Right hindlimb (tissue), 1 donor: Measurements from ENCODE around the gene LEF1.
"Not testable (repeated sequence)": the region's sequence is repeated elsewhere in the genome, so short reads cannot be mapped to it uniquely, and the experiment has no call there.

Experiments
- DNase-seq: peaks from one replicate; pipeline ENCODE4 v3.0.0-alpha.2; 2018

The LEF1 gene

DNA sequence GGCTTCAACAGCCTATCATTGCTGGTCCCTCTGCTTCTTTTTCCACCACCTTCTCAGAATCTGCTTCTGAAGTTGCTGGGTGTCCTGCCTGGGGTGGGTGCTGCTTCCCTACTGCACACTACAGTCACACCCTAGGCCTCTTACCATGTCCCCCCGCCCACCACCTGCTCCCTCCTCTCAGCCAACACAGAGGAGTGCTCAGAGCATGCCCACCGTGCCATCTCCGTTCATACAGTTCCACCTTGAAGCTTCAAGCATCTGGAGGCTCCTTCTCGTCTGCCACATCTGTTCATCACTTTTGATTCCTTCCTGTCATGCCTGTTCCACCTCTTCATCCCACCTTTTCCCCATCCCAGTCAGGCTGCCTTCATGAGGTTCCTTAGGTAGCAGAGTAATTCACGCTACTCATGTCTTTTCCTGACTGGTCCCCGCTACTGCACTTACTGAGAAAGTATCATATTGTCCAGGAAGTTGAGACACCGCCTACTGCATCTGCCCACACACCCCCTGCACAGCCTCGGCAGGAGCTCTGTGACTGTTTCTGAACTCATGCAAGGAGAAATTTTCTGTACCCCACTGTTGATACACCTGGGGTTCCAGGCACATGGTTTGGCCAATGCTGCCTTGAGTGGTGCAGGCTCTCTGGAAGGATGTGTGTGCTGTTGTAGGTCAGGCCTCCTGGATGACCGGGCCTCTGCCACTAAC lies 139.6 kb downstream of the LEF1 start:
- no peak for DNase-seq

DNA sequence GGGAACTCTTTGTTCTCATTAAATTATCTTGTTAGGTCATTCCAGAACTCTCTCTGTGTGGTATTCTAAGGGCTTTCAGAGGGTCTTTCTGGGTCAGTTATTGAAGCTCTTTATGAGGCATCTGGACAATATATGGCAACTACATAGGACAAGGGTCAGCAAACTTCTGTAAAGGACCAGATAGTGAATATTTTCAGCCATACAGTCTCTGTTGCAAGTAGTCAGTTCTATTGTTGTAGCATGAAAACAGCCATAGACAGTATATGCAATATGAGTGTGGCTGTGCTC lies 143.9 kb downstream of the LEF1 start:
- no peak for DNase-seq

DNA sequence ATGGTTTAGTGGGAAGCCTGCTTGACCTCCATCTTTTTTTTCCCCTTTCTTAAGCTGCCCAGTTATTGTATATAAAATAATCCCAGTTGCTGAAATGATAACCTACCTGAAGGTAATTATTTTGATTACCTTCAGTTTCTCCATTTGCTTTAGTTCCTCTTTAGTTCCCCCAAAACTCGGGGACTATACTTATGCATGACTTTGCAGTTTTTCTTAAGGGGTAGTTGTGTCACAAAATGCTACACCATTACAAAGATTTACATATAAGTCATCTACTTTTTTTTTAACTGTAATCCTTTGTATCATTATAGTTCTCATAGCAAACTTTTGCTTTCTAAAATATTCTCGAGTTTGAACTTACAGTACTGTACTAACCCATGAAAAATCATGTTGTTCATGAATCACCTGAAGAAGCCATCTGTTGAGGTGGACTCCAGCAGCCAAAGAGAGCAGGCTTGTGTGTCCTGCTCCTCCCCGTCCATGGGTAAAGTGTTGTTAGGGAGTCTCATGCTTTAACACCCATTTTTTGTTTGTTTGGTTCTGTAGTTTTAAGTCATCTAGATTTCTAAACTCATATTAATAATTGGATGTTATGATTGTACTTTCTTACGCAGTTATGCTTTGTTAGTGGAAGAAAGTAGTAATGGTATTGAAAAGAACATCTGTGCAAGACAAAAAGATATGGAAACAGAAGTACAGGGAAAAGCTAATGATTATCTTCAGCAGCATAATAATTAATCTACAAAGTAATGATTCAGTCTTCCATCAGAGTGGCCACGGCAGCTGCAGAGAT lies 144.5 kb downstream of the LEF1 start:
- no peak for DNase-seq

DNA sequence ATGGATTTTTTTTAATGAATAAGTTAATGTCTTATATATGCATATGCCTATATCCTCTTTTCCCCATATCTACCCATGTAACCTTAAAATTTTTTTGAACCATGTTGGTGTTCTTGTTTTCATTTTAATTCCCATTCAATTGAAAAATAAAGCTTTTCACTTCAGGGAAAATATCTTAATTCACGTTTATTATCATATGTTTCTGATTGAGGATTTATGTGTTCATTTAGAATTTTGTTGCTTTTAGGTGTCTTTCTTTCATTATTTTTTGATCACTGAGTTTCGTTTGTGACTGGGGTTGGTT lies 149.9 kb downstream of the LEF1 start:
- no peak for DNase-seq

DNA sequence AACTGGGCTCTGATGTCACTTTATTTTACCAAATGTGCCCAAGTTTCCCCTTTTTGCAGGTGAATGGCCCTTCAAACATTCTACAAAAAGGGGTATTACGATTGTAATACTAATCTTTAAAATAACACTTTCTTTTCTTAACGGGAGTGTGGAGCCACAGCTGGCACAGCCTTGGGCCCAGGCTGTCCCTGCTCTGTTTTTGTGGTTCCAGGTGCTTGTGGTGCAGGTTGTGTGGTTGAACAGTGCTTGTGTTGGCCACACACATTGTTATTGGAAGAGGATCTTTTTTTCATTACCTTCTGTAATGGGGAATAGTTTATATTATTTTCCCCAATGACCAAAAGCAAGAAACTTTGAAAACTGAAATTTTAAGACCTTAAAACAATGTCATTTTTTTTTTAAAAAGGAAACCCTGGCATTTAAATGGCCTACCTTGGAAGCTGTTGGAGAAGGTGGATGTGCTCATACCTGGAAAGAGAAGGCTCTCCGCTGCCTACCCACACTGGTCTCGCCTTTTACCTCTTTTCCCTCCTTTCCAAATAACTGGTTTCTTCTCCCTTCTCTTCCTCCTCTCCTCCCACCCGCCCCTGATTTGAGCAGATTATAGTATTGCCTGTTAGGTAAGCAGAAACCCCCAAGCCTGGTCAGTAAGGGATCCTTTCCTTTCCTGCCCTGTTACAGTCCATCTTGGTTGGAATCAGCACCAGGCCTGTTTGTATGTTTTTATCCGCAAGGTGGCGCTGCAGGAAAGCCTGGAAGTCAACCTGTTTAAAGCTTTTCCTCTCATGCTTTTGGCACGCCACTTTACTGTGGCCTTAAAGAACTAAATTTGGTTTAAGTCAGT lies 150.5 kb downstream of the LEF1 start:
- peak; percentile 83 for DNase-seq

DNA sequence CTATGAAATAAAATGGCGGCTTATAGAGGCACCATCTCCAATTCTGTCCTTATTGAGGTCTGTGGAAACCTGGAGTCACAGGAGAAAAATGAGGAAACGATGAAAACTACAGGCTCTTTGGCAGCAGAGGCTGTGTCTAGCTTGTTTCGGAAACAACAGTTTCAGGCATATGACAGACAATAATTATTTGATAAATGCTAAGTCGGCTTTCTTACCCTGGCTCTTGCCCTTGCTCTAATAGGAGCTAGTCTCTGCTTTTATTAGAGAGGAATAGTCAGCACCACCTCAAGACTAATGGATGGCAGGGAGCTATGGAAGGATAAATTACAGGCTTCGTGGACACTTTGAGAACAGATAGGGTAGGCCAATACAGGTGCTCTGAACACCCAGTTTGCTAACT lies 154.8 kb downstream of the LEF1 start:
- DNase-seq: no peak

DNA sequence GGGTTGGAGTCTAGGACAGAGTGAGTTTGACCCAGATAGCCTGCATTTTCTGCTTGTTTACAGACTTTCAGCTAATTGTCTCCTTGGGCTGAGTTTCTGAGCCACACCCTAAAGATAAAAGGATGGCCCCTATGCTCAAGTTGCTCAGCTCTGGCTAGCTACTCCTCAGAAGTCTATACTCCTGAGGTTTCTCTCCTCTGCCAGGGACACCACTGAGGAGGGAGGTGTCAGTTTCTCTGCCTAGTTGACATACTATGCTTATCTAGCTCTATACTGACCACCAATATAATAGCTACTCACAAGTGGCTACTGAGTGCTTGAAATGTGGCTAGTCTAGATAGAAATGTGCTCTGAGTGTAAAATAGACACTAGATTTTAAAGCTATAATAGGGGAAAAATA lies 155.4 kb downstream of the LEF1 start:
- DNase-seq: no peak

DNA sequence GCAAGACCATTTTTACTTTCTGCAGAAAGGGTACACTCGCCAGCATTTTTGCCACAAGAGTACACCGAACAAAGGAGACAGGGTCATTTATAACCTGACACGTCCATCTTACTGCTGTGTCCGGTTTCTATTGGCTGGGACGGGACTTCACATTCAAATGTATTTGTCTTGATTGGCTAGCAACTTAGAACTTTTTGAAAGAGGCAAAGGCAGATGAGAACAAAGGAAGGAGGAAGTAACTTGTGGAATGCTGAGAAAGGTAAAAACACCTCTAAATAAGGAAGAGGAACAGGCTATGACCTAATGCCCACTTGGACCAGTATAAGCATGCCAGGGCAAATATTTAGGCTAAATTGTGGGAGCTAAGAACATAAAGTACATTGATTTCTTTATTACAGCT lies 156.3 kb downstream of the LEF1 start:
- DNase-seq: not testable (repeated sequence)

DNA sequence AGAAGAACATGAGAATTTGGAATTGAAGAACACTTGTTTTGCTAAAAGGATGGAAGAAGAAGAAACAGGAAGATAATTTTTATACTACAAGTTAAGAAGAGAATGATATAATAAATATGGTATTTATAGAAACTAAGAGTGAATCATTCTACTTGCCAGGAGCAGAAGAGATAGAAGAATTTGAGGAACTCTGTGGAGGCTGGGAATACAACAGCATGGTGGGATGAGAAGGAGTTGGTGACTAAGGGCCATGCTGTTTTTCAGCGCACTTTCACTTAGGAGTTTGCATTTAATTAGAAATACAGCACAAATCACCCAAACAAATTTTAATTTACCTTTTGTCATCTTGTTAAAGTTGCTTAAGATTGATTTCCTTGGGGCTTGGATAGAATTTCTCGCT lies 158.6 kb downstream of the LEF1 start:
- DNase-seq: no peak

DNA sequence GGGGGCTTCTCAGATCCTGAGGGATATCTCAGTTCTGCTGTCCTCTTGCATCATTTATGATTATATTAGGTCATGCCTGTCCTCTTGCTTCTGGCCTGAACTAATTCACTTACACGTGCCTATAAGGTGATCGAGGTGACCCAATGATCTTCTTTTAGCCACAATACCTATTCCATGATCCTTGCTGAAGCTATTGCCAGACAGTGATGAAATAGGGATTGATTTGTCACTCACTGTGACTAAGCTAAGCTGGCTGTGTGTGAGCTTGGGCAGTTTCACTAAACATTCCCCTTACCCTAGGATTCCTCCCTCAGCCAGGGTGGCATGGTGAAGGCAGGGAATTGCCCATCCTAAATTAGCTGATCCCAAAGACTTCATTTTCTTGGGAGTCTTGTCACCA lies 160.0 kb downstream of the LEF1 start:
- no peak for DNase-seq

DNA sequence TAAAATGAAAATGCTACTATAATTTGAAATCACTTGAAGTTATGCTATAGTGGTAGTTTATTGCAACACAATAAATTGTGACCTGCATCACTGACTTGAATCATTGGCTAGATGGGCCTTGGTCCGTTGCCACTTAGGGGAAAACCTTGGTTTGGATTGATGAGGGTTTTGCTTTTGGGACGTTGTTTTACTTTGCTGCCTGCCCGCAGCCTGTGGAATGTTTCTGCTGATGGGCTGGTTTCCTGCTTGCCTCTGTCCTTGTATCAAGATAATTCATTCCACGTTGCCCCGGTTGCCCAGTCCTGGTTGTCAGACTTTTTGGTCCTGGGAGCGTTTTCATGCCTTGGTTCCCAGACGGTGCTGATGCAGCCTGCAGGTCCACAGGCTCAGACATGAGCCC lies 160.7 kb downstream of the LEF1 start:
- DNase-seq: no peak

DNA sequence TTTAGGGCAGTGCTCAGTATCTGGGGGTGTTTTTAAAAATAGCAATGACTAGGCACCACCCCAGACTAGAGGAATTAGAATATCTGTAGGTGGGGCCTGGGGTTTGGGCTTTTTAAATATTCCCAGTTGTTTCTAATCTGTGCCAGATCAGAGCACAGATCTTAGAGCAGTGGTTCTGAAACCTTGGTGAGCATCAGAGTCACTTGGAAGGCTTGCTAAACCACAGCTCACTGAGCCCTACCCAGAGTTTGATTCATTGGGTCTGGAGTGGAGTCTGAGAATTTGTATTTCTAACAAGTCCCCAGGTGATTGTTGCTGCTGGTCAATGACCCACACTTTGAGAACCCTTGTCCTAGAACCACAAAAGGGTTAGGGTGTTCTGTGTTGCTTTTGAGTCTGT lies 162.4 kb downstream of the LEF1 start:
- DNase-seq: no peak

DNA sequence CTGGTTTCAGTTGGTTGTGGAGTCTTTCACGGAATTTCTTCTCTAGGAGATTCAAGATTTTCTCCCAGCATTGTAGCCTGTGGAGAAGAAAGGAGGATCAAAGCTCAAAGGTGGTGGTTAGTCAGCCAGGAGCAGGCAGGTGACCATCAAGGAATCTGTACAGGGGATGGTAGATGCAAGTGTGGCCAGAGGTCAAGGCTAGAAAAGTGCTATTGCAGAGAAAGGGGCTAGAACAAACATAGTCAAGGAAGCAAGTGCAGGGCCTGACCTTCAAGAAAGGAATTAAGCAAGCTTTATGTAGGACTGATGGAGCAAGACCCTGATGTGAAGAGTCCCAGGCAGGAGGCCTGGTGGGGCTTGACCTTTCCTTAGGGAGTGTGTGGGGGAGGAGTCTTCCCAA lies 162.9 kb downstream of the LEF1 start:
- no peak for DNase-seq

DNA sequence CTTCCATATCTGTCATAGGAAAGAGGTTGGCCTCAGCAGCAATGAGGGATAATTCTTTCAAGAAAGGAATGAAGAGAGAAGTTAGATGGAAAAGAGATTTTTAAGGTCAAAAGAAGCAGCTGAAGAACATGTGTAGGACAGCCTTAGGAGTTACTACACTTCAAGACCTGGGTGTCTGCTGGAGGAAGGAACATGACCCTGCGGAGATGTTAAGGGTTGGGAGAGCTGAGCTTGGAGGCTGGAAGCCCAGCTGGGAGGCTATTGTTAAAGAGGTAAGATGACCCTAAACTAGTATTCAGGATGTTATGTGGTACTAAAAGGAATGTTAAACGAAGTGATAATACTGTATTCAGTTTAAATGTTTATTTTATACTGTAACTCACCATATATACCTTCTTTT lies 164.1 kb downstream of the LEF1 start:
- no peak for DNase-seq

DNA sequence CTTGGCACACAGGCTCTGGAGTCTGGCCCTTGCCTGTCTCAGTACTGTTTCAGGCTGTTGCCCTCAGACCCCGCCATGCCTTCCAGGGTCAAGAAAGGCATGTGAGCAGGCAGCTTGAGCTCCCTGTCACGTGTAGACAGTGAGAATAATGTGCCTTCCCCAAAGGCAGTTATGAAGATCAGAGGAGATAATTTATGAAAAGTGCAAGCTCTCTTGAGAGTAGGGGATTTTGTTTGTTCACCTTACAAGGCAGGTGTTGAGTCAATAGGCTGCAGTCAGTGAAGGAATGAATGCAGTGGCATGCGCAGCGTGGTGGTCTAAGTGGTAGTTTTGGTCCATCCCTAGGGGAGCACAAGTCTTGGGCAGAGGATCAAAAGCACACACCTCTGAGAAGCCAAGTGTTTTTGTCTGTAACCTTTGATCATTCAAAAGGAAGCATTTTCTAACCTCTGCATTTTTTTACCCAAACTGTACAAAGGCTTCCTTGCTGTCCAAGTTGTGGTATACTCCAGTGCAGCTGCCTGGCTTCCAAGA lies 164.7 kb downstream of the LEF1 start:
- no peak for DNase-seq

DNA sequence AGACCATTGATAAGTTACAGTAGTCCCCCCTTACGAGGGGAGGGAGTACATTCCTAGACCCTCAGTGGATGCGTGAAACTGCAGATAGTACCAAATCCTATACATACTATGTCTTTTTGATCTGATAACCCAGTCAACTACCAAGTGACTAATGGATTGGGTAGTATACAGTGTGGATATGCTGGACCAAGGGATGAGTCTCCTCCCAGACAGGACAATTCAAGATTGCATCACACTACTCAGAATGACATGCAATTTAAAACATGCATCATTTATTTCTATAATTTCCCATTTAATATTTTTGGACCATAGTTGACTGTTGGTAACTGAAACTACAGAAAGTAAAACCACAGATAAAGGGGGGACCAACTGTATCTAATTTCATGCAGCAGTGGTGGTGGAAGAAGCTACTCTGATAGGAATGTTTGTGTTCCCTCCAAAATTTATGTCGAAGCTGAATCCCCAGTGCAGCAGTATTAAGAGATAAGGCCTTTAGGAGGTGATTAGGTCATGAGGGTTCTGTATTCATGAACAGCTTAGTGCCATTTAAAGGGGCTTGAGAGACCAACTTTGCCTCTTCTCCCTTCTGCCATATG lies 167.1 kb downstream of the LEF1 start:
- DNase-seq: no peak

DNA sequence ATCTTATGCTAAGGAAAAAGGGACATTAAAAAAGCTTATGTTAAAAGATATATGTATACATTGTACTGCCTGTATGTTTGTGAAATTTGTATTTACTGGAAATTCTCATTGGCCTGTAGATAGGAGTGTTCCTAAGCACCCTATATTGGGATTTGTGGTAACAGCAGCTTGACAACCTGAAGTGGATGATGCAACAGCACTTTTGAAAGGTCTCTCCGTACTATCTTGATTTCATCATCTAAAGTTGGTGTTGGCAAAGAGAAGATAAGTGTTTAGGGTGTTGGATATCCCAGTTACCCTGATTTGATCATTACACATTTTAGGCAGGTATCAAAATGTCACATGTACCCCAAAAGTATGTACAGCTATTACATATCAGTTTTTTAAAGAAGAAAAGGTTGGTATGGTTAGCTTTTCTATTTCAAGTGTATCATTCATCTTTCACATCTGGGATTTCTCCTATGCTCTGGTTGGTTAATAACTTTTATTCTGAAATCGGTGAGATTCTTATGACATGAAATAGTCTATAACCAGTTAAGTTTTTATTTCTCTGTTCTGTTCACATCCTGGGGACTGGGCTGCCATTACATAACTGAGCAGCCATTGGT lies 168.7 kb downstream of the LEF1 start:
- DNase-seq: no peak

DNA sequence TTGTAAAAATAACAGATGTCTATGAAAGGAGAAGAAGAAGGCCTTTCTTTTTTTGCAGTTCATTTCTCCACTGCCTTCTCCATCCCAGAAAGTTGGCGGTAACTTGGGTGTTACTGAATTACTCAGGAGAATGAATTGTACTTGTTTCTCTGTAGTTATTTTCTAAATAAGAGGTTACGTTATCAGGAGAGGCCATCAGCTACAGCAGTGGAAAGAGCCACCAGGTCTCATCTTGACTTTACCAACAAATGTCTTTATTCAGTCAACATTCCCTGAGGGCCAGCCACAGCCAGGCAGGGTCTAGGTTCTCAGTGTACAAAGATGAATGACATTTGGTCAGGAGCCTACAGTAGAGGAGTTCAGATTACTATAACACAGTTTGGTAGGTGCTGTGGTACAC lies 170.9 kb downstream of the LEF1 start:
- no peak for DNase-seq
